MM.1S (cell line): ENCODE results near the gene EZH2.

Experiments used
- DNase-seq: peaks from one replicate; pipeline ENCODE4 v3.0.0-alpha.2; 2015
- H2AFZ ChIP-seq: fragments of 300-600 bp; sonication (generic); 2 replicates; pipeline ENCODE4 v1.6.0; 2016; ENCODE audit warnings: antibody characterized with exemption, low read length
- H3F3A ChIP-seq: fragments of 300-600 bp; sonication (generic); 2 replicates; pipeline ENCODE4 v1.6.1; 2016; ENCODE audit warnings: mild to moderate bottlenecking, antibody characterized with exemption, low read length, moderate library complexity, mixed read lengths; ENCODE audit not compliant: insufficient read depth
- H3K27ac ChIP-seq: fragments of 300-600 bp; sonication (generic); 2 replicates; pipeline ENCODE4 v1.5.1; 2016; ENCODE audit warnings: mild to moderate bottlenecking, low read length
- H3K27me3 ChIP-seq: fragments of 300-600 bp; sonication (generic); replicated peaks from 2 replicates; pipeline ENCODE4 v1.6.0; 2016; ENCODE audit warnings: low read length; ENCODE audit not compliant: insufficient read depth
- H3K36me3 ChIP-seq: fragments of 300-600 bp; sonication (generic); replicated peaks from 2 replicates; pipeline ENCODE4 v1.6.1; 2016; ENCODE audit warnings: mild to moderate bottlenecking, low read length, mixed read lengths; ENCODE audit not compliant: insufficient read depth
- H3K4me1 ChIP-seq: fragments of 300-600 bp; sonication (generic); 2 replicates; pipeline ENCODE4 v1.6.1; 2016; ENCODE audit warnings: low read length, mixed read lengths
- H3K4me2 ChIP-seq: fragments of 300-600 bp; sonication (generic); 2 replicates; pipeline ENCODE4 v1.6.0; 2016; ENCODE audit warnings: low read depth, low read length
- H3K4me3 ChIP-seq: fragments of 300-600 bp; sonication (generic); 2 replicates; pipeline ENCODE4 v1.5.1; 2016; ENCODE audit warnings: low read length, mixed read lengths
- H3K79me2 ChIP-seq: fragments of 300-600 bp; sonication (generic); 2 replicates; pipeline ENCODE4 v1.6.1; 2016; ENCODE audit warnings: mixed run types, low read length, mixed read lengths
- H3K9ac ChIP-seq: fragments of 300-600 bp; sonication (generic); 2 replicates; pipeline ENCODE4 v1.6.1; 2016; ENCODE audit warnings: low read length, mixed read lengths
- H3K9me2 ChIP-seq: fragments of 300-600 bp; sonication (generic); replicated peaks from 2 replicates; pipeline ENCODE4 v1.6.1; 2016; ENCODE audit warnings: mild to moderate bottlenecking, low read length, mixed read lengths; ENCODE audit not compliant: insufficient read depth
- H3K9me3 ChIP-seq: fragments of 300-600 bp; sonication (generic); replicated peaks from 2 replicates; pipeline ENCODE4 v1.6.1; 2016; ENCODE audit warnings: mild to moderate bottlenecking, low read length, mixed read lengths; ENCODE audit not compliant: insufficient read depth
- H4K20me1 ChIP-seq: fragments of 300-600 bp; sonication (generic); 2 replicates; pipeline ENCODE4 v1.6.1; 2016; ENCODE audit warnings: mild to moderate bottlenecking, low read length, moderate library complexity, mixed read lengths; ENCODE audit not compliant: insufficient read depth
- CTCF ChIP-seq: fragments of 300-600 bp; sonication (generic); IDR thresholded peaks from 2 replicates; pipeline ENCODE4 v1.5.1; 2016; ENCODE audit warnings: antibody characterized with exemption, low read length, mixed read lengths
- EZH2 ChIP-seq: fragments of 300-600 bp; sonication (generic); optimal IDR thresholded peaks from 2 replicates; pipeline ENCODE3; 2017; ENCODE audit warnings: low read depth, mild to moderate bottlenecking, antibody characterized with exemption, low read length, mixed read lengths
- EZH2phosphoT487 ChIP-seq: fragments of 300-600 bp; sonication (generic); IDR thresholded peaks from 2 replicates; pipeline ENCODE4 v1.6.1; 2018; ENCODE audit warnings: antibody characterized with exemption, low read length

EZH2 gene

GRCh38 chr7:148921806-148922205 lies 37.7 kb upstream of the EZH2 start:
- Histone ChIP-seq H3K9me2 (no peaks in the 10 kb centered on the region), H3F3A (no peaks in the 10 kb centered on the region), H3K9me3 (no peaks in the 10 kb centered on the region), H3K36me3 (no peaks in the 10 kb centered on the region), H3K27ac (no peak overlapping the region), H3K27me3 (no peaks in the 10 kb centered on the region), H4K20me1 (no peaks in the 10 kb centered on the region), H2AFZ (no peak overlapping the region), H3K79me2 (no peaks in the 10 kb centered on the region), H3K4me1 (peaks cover 18% of the 10 kb centered on the region), H3K4me2 (no peak overlapping the region), H3K9ac (no peak overlapping the region), H3K4me3 (no peak overlapping the region)
- DNase-seq = no peak
- TF ChIP-seq EZH2phosphoT487 (no peak), CTCF (no peak), EZH2 (no peak)

- no peak overlapping the region for H3K9ac ChIP-seq
- H3K79me2 ChIP-seq = no peaks in the 10 kb centered on the region
- no peaks in the 10 kb centered on the region for H4K20me1 ChIP-seq
- no peak overlapping the region for H2AFZ ChIP-seq
- no peaks in the 10 kb centered on the region for H3K36me3 ChIP-seq
- no peak for TF ChIP-seq CTCF
- TF ChIP-seq EZH2 = no peak
- TF ChIP-seq EZH2phosphoT487 = no peak
- H3K4me2 ChIP-seq = no peak overlapping the region
- no peak for DNase-seq
- H3K27me3 ChIP-seq = no peaks in the 10 kb centered on the region
- no peaks in the 10 kb centered on the region for H3K9me3 ChIP-seq
- no peak overlapping the region for H3K27ac ChIP-seq
- H3K9me2 ChIP-seq = no peaks in the 10 kb centered on the region
- H3K4me3 ChIP-seq = no peak overlapping the region
- H3K4me1 ChIP-seq = peaks cover 16% of the 10 kb centered on the region
- H3F3A ChIP-seq = no peaks in the 10 kb centered on the region
These were observed 37.1 kb upstream of the EZH2 start for GRCh38 chr7:148921189-148921588.

- Histone ChIP-seq H3K27me3 (no peaks in the 10 kb centered on the region), H3F3A (no peaks in the 10 kb centered on the region), H3K9ac (no peak overlapping the region), H3K9me3 (no peaks in the 10 kb centered on the region), H3K36me3 (no peaks in the 10 kb centered on the region), H3K9me2 (no peaks in the 10 kb centered on the region), H2AFZ (no peak overlapping the region; the same call in 1 of the 2 replicates), H3K4me3 (peak overlapping the region; percentile 6; the same call in 1 of the 2 replicates), H3K4me1 (peaks cover 16% of the 10 kb centered on the region), H3K4me2 (peak overlapping the region; percentile 48), H4K20me1 (no peaks in the 10 kb centered on the region), H3K79me2 (no peaks in the 10 kb centered on the region), H3K27ac (no peak overlapping the region; the same call in 1 of the 2 replicates)
- TF ChIP-seq EZH2phosphoT487 (no peak), CTCF (no peak), EZH2 (no peak)
- DNase-seq = peak; percentile 74
These were observed 35.8 kb upstream of the EZH2 start for GRCh38 chr7:148919859-148920258.
